Prostate gland (tissue), 2 donors: Measurements from ENCODE around the gene ARHGDIG.

Source experiments
- CTCF ChIP-seq, 4 experiments: fragments of 200-600 bp in 2 of 4; fragments of 450-650 bp in 2 of 4; sonication (generic) in 2 of 4; IDR thresholded peaks; 1 replicate in 3 of 4; 2 replicates in 1 of 4; pipeline ENCODE4 v1.5.1; 2016 to 2019; ENCODE audit warnings: antibody characterized with exemption in 4 of 4, mild to moderate bottlenecking in 2 of 4, moderate library complexity in 2 of 4
- POLR2A ChIP-seq: fragments of 450-650 bp; IDR thresholded peaks from one replicate; pipeline ENCODE4 v1.6.1; 2016; ENCODE audit warnings: antibody characterized with exemption, mild to moderate bottlenecking
- POLR2AphosphoS5 ChIP-seq: sonication (generic); formaldehyde crosslinking; IDR thresholded peaks from one replicate; pipeline ENCODE4 v1.6.1; 2017; ENCODE audit warnings: antibody characterized with exemption

- TF ChIP-seq POLR2AphosphoS5, result no peak
- TF ChIP-seq CTCF (IDR thresholded peaks at IDR 0.05), result no peak
- TF ChIP-seq POLR2A, result no peak
Measured at GRCh38 chr16:287298-287811, 7.0 kb downstream of the ARHGDIG start.
